ENCODE measurements around the gene LHFPL6. TPM values are rescaled to one million over a fixed set of nuclear protein-coding genes. Genes with fewer than 3 reads are reported as not detected.
A peak's percentile ranks its signal among the peaks of the same experiment; 100 is the strongest.

LHFPL6 gene
- total RNA-seq, 1 donor from 2014 or later, result 174 TPM

- peaks cover 5% of the 10 kb centered on the region for H3K36me3 Mint-ChIP-seq (ENCODE audit: unreplicated experiment)
- no peaks in the 10 kb centered on the region for H3K4me1 Mint-ChIP-seq (ENCODE audit: unreplicated experiment)
- peaks cover 10% of the 10 kb centered on the region for H3K9me3 Mint-ChIP-seq (ENCODE audit: unreplicated experiment)
- H3K27ac Mint-ChIP-seq (ENCODE audit: unreplicated experiment), result no peak overlapping the region
- DNase-seq (ENCODE audit: extremely low spot score, unreplicated experiment), result no peak
- H3K27me3 Mint-ChIP-seq (ENCODE audit: unreplicated experiment), result peaks cover 50% of the 10 kb centered on the region
- no peak for TF ChIP-seq CTCF (IDR thresholded peaks at IDR 0.05)
- H3K4me3 Mint-ChIP-seq (ENCODE audit: unreplicated experiment), result no peak overlapping the region
Observed at GRCh38 chr13:39632994-39633393, 30.0 kb upstream of the LHFPL6 start.

GRCh38 chr13:39631307-39631706 lies 28.3 kb upstream of the LHFPL6 start:
- peaks cover 10% of the 10 kb centered on the region for H3K9me3 Mint-ChIP-seq (ENCODE audit: unreplicated experiment)
- TF ChIP-seq CTCF (IDR thresholded peaks at IDR 0.05), result no peak
- no peaks in the 10 kb centered on the region for H3K4me1 Mint-ChIP-seq (ENCODE audit: unreplicated experiment)
- no peak overlapping the region for H3K27ac Mint-ChIP-seq (ENCODE audit: unreplicated experiment)
- no peak overlapping the region for H3K4me3 Mint-ChIP-seq (ENCODE audit: unreplicated experiment)
- H3K27me3 Mint-ChIP-seq (ENCODE audit: unreplicated experiment), result peaks cover 42% of the 10 kb centered on the region
- H3K36me3 Mint-ChIP-seq (ENCODE audit: unreplicated experiment), result peaks cover 5% of the 10 kb centered on the region
- DNase-seq (ENCODE audit: extremely low spot score, unreplicated experiment), result no peak

- H3K4me1 Mint-ChIP-seq (ENCODE audit: unreplicated experiment), result peaks cover 1% of the 10 kb centered on the region
- H3K27me3 Mint-ChIP-seq (ENCODE audit: unreplicated experiment), result peaks cover 17% of the 10 kb centered on the region
- no peak overlapping the region for H3K4me3 Mint-ChIP-seq (ENCODE audit: unreplicated experiment)
- H3K9me3 Mint-ChIP-seq (ENCODE audit: unreplicated experiment), result no peaks in the 10 kb centered on the region
- no peak for TF ChIP-seq CTCF (IDR thresholded peaks at IDR 0.05)
- no peak overlapping the region for H3K27ac Mint-ChIP-seq (ENCODE audit: unreplicated experiment)
- no peak for DNase-seq (ENCODE audit: extremely low spot score, unreplicated experiment)
- H3K36me3 Mint-ChIP-seq (ENCODE audit: unreplicated experiment), result no peaks in the 10 kb centered on the region
Observed at GRCh38 chr13:39623466-39623865, 20.5 kb upstream of the LHFPL6 start.

- Mint-ChIP-seq H3K27ac (ENCODE audit: unreplicated experiment) (no peak overlapping the region), H3K4me3 (ENCODE audit: unreplicated experiment) (no peak overlapping the region), H3K36me3 (ENCODE audit: unreplicated experiment) (no peaks in the 10 kb centered on the region), H3K4me1 (ENCODE audit: unreplicated experiment) (peaks cover 5% of the 10 kb centered on the region), H3K27me3 (ENCODE audit: unreplicated experiment) (peaks cover 16% of the 10 kb centered on the region), H3K9me3 (ENCODE audit: unreplicated experiment) (no peaks in the 10 kb centered on the region)
- no peak for TF ChIP-seq CTCF (IDR thresholded peaks at IDR 0.05)
- DNase-seq (ENCODE audit: extremely low spot score, unreplicated experiment), result no peak
Observed at GRCh38 chr13:39618561-39618960, 15.6 kb upstream of the LHFPL6 start.

- Mint-ChIP-seq H3K4me3 (ENCODE audit: unreplicated experiment) (no peak overlapping the region), H3K9me3 (ENCODE audit: unreplicated experiment) (no peaks in the 10 kb centered on the region), H3K27ac (ENCODE audit: unreplicated experiment) (no peak overlapping the region), H3K36me3 (ENCODE audit: unreplicated experiment) (no peaks in the 10 kb centered on the region), H3K27me3 (ENCODE audit: unreplicated experiment) (peaks cover 3% of the 10 kb centered on the region), H3K4me1 (ENCODE audit: unreplicated experiment) (peaks cover 5% of the 10 kb centered on the region)
- peak; percentile 93 for TF ChIP-seq CTCF (IDR thresholded peaks at IDR 0.05)
- DNase-seq (ENCODE audit: extremely low spot score, unreplicated experiment), result no peak
Observed at GRCh38 chr13:39616087-39616694, 13.2 kb upstream of the LHFPL6 start.

Measured in osteocyte (in vitro differentiated cells).